ENCODE data around the gene LRRFIP1.

LRRFIP1 gene

GRCh38 chr2:237657063-237657462 is 29.7 kb downstream of the LRRFIP1 start:
- no peak overlapping the region for H3K4me3 ChIP-seq (ENCODE audit: low read length)
- TF ChIP-seq CTCF (conservative IDR thresholded peaks at IDR 0.05; ENCODE audit: low read depth, low read length) = no peak
- no peak for DNase-seq (ENCODE audit: low read depth)

- DNase-seq (ENCODE audit: low read depth) = no peak
These were observed 33.1 kb downstream of the LRRFIP1 start for GRCh38 chr2:237660381-237660900.

GRCh38 chr2:237661270-237661669 is 33.9 kb downstream of the LRRFIP1 start:
- DNase-seq (ENCODE audit: low read depth) = no peak
- no peak for TF ChIP-seq CTCF (conservative IDR thresholded peaks at IDR 0.05; ENCODE audit: low read depth, low read length)
- no peak overlapping the region for H3K4me3 ChIP-seq (ENCODE audit: low read length)

More at GRCh38 chr2:237660381-237660900, 33.1 kb downstream of the LRRFIP1 start:
- no peak for TF ChIP-seq CTCF (conservative IDR thresholded peaks at IDR 0.05; ENCODE audit: low read depth, low read length)
- no peak overlapping the region for H3K4me3 ChIP-seq (ENCODE audit: low read length)

- TF ChIP-seq CTCF (conservative IDR thresholded peaks at IDR 0.05; ENCODE audit: low read depth, low read length) = no peak
- no peak for DNase-seq (ENCODE audit: low read depth)
- H3K4me3 ChIP-seq (ENCODE audit: low read length) = no peak overlapping the region
These were observed 34.5 kb downstream of the LRRFIP1 start for GRCh38 chr2:237661799-237662328.

- peak overlapping the region; percentile 15 for H3K4me3 ChIP-seq (ENCODE audit: low read length)
- no peak for TF ChIP-seq CTCF (conservative IDR thresholded peaks at IDR 0.05; ENCODE audit: low read depth, low read length)
- DNase-seq (ENCODE audit: low read depth) = peak; percentile 90
These were observed 35.3 kb downstream of the LRRFIP1 start for GRCh38 chr2:237662671-237663093.

- DNase-seq (ENCODE audit: low read depth) = no peak
- H3K4me3 ChIP-seq (ENCODE audit: low read length) = no peak overlapping the region
These were observed 36.2 kb downstream of the LRRFIP1 start for GRCh38 chr2:237663517-237664110.

More at GRCh38 chr2:237663517-237664110, 36.2 kb downstream of the LRRFIP1 start:
- TF ChIP-seq CTCF (conservative IDR thresholded peaks at IDR 0.05; ENCODE audit: low read depth, low read length) = no peak
